GM23338 (cell line): ENCODE measurements around the gene LEMD1.

Experiments used
- CREB1 ChIP-seq: fragments of 250-450 bp; sonication (Bioruptor Pico); IDR thresholded peaks from 2 replicates; pipeline ENCODE4 v1.5.0; 2020; ENCODE audit warnings: low read depth, mild to moderate bottlenecking, moderate library complexity
- EZH2 ChIP-seq: fragments of 200-600 bp; sonication (generic); IDR thresholded peaks from one replicate; pipeline ENCODE4 v1.8.0; 2017; ENCODE audit warnings: antibody characterized with exemption, mild to moderate bottlenecking, low read depth; ENCODE audit not compliant: unreplicated experiment
- EZH2phosphoT487 ChIP-seq: fragments of 200-600 bp; sonication (generic); IDR thresholded peaks from one replicate; pipeline ENCODE4 v1.8.1; 2018; ENCODE audit warnings: antibody characterized with exemption; ENCODE audit not compliant: unreplicated experiment
- NANOG ChIP-seq: IDR thresholded peaks from 2 replicates; pipeline ENCODE4 v1.6.1; 2016; ENCODE audit warnings: antibody characterized with exemption, borderline replicate concordance
- POLR2AphosphoS5 ChIP-seq: IDR thresholded peaks from 2 replicates; pipeline ENCODE4 v1.6.1; 2016; ENCODE audit warnings: antibody characterized with exemption, low read depth
- STAT1 ChIP-seq: IDR thresholded peaks from one replicate; pipeline ENCODE4 v1.6.1; 2016; ENCODE audit warnings: antibody characterized with exemption; ENCODE audit not compliant: unreplicated experiment
- ZNF331 ChIP-seq: fragments of 250-450 bp; sonication (Bioruptor Pico); IDR thresholded peaks from 2 replicates; pipeline ENCODE4 v1.5.0; 2020; ENCODE audit warnings: low read depth, mild to moderate bottlenecking, moderate library complexity
- TF ChIP-seq, protein P1 (sequence below), 2 experiments: fragments of 200-600 bp in 1 of 2; sonication (generic) in 1 of 2; conservative IDR thresholded peaks; 2 replicates each; pipeline versions ENCODE4 v1.5.1 to v1.6.1; 2016 to 2017; ENCODE audit warnings: antibody characterized with exemption in 2 of 2, low read depth in 2 of 2, mild to moderate bottlenecking in 2 of 2, moderate library complexity in 1 of 2
- TF ChIP-seq, protein P2 (sequence below): fragments of 250-450 bp; sonication (Bioruptor Pico); IDR thresholded peaks from 2 replicates; pipeline ENCODE4 v1.5.0; 2020; ENCODE audit warnings: mild to moderate bottlenecking, moderate library complexity

DNA sequence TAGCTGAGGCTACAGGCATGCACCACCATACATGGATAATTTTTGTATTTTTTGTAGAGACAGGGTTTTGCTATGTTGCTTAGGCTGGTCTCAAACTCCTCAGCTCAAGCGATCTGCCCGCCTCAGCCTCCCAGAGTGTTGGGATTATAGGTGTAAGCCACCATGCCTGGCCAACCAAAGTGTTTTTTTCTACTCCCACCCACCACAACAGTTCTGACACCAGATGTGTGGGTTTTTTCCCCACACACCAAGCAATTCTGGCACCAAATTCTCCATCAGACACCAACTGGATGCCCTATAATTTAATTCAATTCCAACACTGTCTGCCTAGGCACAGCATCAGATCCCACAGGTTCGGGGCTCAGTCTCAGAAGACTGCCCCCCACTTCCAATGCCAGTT is 44.5 kb downstream of the LEMD1 start:
- TF ChIP-seq EZH2phosphoT487: no peak
- TF ChIP-seq, protein P1, sequence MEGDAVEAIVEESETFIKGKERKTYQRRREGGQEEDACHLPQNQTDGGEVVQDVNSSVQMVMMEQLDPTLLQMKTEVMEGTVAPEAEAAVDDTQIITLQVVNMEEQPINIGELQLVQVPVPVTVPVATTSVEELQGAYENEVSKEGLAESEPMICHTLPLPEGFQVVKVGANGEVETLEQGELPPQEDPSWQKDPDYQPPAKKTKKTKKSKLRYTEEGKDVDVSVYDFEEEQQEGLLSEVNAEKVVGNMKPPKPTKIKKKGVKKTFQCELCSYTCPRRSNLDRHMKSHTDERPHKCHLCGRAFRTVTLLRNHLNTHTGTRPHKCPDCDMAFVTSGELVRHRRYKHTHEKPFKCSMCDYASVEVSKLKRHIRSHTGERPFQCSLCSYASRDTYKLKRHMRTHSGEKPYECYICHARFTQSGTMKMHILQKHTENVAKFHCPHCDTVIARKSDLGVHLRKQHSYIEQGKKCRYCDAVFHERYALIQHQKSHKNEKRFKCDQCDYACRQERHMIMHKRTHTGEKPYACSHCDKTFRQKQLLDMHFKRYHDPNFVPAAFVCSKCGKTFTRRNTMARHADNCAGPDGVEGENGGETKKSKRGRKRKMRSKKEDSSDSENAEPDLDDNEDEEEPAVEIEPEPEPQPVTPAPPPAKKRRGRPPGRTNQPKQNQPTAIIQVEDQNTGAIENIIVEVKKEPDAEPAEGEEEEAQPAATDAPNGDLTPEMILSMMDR (conservative IDR thresholded peaks at IDR 0.05; ENCODE audit: low read depth in 2 of 2): no peak
- no peak for TF ChIP-seq STAT1
- no peak for TF ChIP-seq ZNF331
- TF ChIP-seq POLR2AphosphoS5: no peak
- no peak for TF ChIP-seq EZH2
- no peak for TF ChIP-seq CREB1 (CRISPR knock-in tag)
- no peak for TF ChIP-seq NANOG
- TF ChIP-seq, protein P2, sequence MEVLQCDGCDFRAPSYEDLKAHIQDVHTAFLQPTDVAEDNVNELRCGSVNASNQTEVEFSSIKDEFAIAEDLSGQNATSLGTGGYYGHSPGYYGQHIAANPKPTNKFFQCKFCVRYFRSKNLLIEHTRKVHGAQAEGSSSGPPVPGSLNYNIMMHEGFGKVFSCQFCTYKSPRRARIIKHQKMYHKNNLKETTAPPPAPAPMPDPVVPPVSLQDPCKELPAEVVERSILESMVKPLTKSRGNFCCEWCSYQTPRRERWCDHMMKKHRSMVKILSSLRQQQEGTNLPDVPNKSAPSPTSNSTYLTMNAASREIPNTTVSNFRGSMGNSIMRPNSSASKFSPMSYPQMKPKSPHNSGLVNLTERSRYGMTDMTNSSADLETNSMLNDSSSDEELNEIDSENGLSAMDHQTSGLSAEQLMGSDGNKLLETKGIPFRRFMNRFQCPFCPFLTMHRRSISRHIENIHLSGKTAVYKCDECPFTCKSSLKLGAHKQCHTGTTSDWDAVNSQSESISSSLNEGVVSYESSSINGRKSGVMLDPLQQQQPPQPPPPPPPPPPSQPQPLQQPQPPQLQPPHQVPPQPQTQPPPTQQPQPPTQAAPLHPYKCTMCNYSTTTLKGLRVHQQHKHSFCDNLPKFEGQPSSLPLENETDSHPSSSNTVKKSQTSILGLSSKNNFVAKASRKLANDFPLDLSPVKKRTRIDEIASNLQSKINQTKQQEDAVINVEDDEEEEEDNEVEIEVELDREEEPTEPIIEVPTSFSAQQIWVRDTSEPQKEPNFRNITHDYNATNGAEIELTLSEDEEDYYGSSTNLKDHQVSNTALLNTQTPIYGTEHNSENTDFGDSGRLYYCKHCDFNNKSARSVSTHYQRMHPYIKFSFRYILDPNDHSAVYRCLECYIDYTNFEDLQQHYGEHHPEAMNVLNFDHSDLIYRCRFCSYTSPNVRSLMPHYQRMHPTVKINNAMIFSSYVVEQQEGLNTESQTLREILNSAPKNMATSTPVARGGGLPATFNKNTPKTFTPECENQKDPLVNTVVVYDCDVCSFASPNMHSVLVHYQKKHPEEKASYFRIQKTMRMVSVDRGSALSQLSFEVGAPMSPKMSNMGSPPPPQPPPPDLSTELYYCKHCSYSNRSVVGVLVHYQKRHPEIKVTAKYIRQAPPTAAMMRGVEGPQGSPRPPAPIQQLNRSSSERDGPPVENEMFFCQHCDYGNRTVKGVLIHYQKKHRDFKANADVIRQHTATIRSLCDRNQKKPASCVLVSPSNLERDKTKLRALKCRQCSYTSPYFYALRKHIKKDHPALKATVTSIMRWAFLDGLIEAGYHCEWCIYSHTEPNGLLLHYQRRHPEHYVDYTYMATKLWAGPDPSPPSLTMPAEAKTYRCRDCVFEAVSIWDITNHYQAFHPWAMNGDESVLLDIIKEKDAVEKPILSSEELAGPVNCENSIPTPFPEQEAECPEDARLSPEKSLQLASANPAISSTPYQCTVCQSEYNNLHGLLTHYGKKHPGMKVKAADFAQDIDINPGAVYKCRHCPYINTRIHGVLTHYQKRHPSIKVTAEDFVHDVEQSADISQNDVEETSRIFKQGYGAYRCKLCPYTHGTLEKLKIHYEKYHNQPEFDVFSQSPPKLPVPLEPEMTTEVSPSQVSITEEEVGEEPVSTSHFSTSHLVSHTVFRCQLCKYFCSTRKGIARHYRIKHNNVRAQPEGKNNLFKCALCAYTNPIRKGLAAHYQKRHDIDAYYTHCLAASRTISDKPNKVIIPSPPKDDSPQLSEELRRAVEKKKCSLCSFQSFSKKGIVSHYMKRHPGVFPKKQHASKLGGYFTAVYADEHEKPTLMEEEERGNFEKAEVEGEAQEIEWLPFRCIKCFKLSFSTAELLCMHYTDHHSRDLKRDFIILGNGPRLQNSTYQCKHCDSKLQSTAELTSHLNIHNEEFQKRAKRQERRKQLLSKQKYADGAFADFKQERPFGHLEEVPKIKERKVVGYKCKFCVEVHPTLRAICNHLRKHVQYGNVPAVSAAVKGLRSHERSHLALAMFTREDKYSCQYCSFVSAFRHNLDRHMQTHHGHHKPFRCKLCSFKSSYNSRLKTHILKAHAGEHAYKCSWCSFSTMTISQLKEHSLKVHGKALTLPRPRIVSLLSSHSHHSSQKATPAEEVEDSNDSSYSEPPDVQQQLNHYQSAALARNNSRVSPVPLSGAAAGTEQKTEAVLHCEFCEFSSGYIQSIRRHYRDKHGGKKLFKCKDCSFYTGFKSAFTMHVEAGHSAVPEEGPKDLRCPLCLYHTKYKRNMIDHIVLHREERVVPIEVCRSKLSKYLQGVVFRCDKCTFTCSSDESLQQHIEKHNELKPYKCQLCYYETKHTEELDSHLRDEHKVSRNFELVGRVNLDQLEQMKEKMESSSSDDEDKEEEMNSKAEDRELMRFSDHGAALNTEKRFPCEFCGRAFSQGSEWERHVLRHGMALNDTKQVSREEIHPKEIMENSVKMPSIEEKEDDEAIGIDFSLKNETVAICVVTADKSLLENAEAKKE: no peak
